WTC11 (cell line): Measurements from ENCODE around the gene ZNF667. TPM values are rescaled to one million over a fixed set of nuclear protein-coding genes. Genes with fewer than 3 reads are reported as not detected.

ENCODE experiments used
- ATAC-seq: fragments of 200-7000 bp; cut with Tn5 transposase; 2 replicates; pipeline ENCODE4 v1.10.0; 2021; ENCODE audit warnings: mild to moderate bottlenecking, moderate library complexity
- CTCF ChIA-PET: fragments of 300-600 bp; sonication (Branson Sonifier 250); formaldehyde crosslinking; loops from one replicate; lab custom pipeline; 2021; ENCODE audit warnings: antibody characterized with exemption; lab: Charles Lee
- POLR2A ChIA-PET: fragments of 350-600 bp; sonication (Branson Sonifier 250); formaldehyde crosslinking; loops from one replicate; lab custom pipeline; 2021; ENCODE audit warnings: antibody characterized with exemption; lab: Charles Lee
- DNase-seq: peaks from one replicate; pipeline ENCODE4 v3.0.0; 2021; ENCODE audit warnings: low spot score
- H3K27ac Mint-ChIP-seq: 2 replicates; pipeline ENCODE4 v1.8.0; 2021; ENCODE audit warnings: mixed read lengths
- H3K27me3 Mint-ChIP-seq: 2 replicates; pipeline ENCODE4 v1.8.0; 2021; ENCODE audit warnings: low read depth, mild to moderate bottlenecking, moderate library complexity, mixed read lengths
- H3K36me3 Mint-ChIP-seq: 2 replicates; pipeline ENCODE4 v1.8.0; 2021; ENCODE audit warnings: mixed read lengths
- H3K4me1 Mint-ChIP-seq: 2 replicates; pipeline ENCODE4 v1.8.0; 2022; ENCODE audit warnings: mixed read lengths
- H3K4me3 Mint-ChIP-seq: 2 replicates; pipeline ENCODE4 v1.8.0; 2021; ENCODE audit warnings: mild to moderate bottlenecking, moderate library complexity, mixed read lengths
- H3K9me3 Mint-ChIP-seq: 2 replicates; pipeline ENCODE4 v1.8.0; 2021; ENCODE audit warnings: mixed read lengths
- CREB1 ChIP-seq: sonication (generic); formaldehyde crosslinking; IDR thresholded peaks from 2 replicates; pipeline ENCODE4 v1.8.0; 2023; ENCODE audit warnings: mild to moderate bottlenecking, missing genetic modification reagents
- E2F1 ChIP-seq: sonication (generic); formaldehyde crosslinking; IDR thresholded peaks from 2 replicates; pipeline ENCODE4 v1.8.0; 2022; ENCODE audit warnings: mild to moderate bottlenecking, missing genetic modification reagents
- FOXJ3 ChIP-seq: sonication (generic); formaldehyde crosslinking; IDR thresholded peaks from 2 replicates; pipeline ENCODE4 v1.9.0; 2021; ENCODE audit warnings: missing genetic modification reagents, mild to moderate bottlenecking, borderline replicate concordance
- GABPB1 ChIP-seq: sonication (generic); formaldehyde crosslinking; IDR thresholded peaks from 2 replicates; pipeline ENCODE4 v1.8.1; 2023; ENCODE audit warnings: mild to moderate bottlenecking, missing genetic modification reagents
- GRHL2 ChIP-seq: fragments of 250-450 bp; sonication (Bioruptor Pico); IDR thresholded peaks from 2 replicates; pipeline ENCODE4 v1.8.0; 2022; ENCODE audit warnings: mild to moderate bottlenecking, moderate library complexity; ENCODE audit not compliant: insufficient replicate concordance, severe bottlenecking
- HMGA2 ChIP-seq: fragments of 250-450 bp; sonication (Bioruptor Pico); IDR thresholded peaks from 2 replicates; pipeline ENCODE4 v1.4.0; 2021; ENCODE audit warnings: mild to moderate bottlenecking, moderate library complexity
- IRF2 ChIP-seq: sonication (generic); formaldehyde crosslinking; IDR thresholded peaks from 2 replicates; pipeline ENCODE4 v1.8.0; 2022; ENCODE audit warnings: low read depth, missing genetic modification reagents, borderline replicate concordance
- MAX ChIP-seq: sonication (generic); formaldehyde crosslinking; IDR thresholded peaks from 2 replicates; pipeline ENCODE4 v1.8.0; 2022; ENCODE audit warnings: mild to moderate bottlenecking, missing genetic modification reagents
- MLX ChIP-seq: sonication (generic); formaldehyde crosslinking; IDR thresholded peaks from 2 replicates; pipeline ENCODE4 v1.8.1; 2023; ENCODE audit warnings: mild to moderate bottlenecking, missing genetic modification reagents, moderate library complexity
- NFYB ChIP-seq: sonication (generic); formaldehyde crosslinking; conservative IDR thresholded peaks from 2 replicates; pipeline ENCODE4 v1.8.0; 2022; ENCODE audit warnings: low read depth, missing genetic modification reagents
- PREB ChIP-seq: sonication (generic); formaldehyde crosslinking; IDR thresholded peaks from 2 replicates; pipeline ENCODE4 v1.8.1; 2022; ENCODE audit warnings: mild to moderate bottlenecking, missing genetic modification reagents, moderate library complexity, borderline replicate concordance
- RORB ChIP-seq: fragments of 250-450 bp; sonication (Bioruptor Pico); IDR thresholded peaks from 2 replicates; pipeline ENCODE4 v1.9.0; 2021; ENCODE audit warnings: mild to moderate bottlenecking
- SP1 ChIP-seq: sonication (generic); formaldehyde crosslinking; conservative IDR thresholded peaks from 2 replicates; pipeline ENCODE4 v1.8.1; 2022; ENCODE audit warnings: missing genetic modification reagents
- TP53 ChIP-seq: sonication (generic); formaldehyde crosslinking; IDR thresholded peaks from 2 replicates; pipeline ENCODE4 v1.8.1; 2023; ENCODE audit warnings: mild to moderate bottlenecking, missing genetic modification reagents
- ZBTB43 ChIP-seq: sonication (generic); formaldehyde crosslinking; IDR thresholded peaks from 2 replicates; pipeline ENCODE4 v1.8.1; 2023; ENCODE audit warnings: mild to moderate bottlenecking, missing genetic modification reagents
- ZNF423 ChIP-seq: fragments of 250-450 bp; sonication (Bioruptor Pico); IDR thresholded peaks from 2 replicates; pipeline ENCODE4 v2.1.2; 2022; ENCODE audit warnings: mild to moderate bottlenecking, moderate library complexity
- ZNF425 ChIP-seq: fragments of 250-450 bp; sonication (Bioruptor Pico); conservative IDR thresholded peaks from 2 replicates; pipeline ENCODE4 v1.9.0; 2021; ENCODE audit warnings: mild to moderate bottlenecking
- ZNF532 ChIP-seq: fragments of 250-450 bp; sonication (Bioruptor Pico); IDR thresholded peaks from 2 replicates; pipeline ENCODE4 v1.9.0; 2021; ENCODE audit warnings: mild to moderate bottlenecking, borderline replicate concordance
- ZNF671 ChIP-seq: fragments of 250-450 bp; sonication (Bioruptor Pico); IDR thresholded peaks from 2 replicates; pipeline ENCODE4 v1.8.0; 2021; ENCODE audit warnings: mild to moderate bottlenecking
- total RNA-seq: library from RNA; stranded (reverse); gene quantifications from 3 replicates; pipeline ENCODE4 v1.2.3, GENCODE V29; 2021

The ZNF667 gene
- total RNA-seq, 1 experiment from 2014 or later, result 10.8 TPM

- no peak for TF ChIP-seq GABPB1 (CRISPR knock-in tag)
Observed at GRCh38 chr19:56508290-56508778, 31.2 kb upstream of the ZNF667 start (continued).

GRCh38 chr19:56507446-56508289, 30.5 kb upstream of the ZNF667 start, which contains the start of gene ZNF471:
Gene ZNF471, plus strand, starts transcription at chr19:56507855. Its CDS starts 3,717 bp downstream, at chr19:56511572.
- DNase-seq, result peak; percentile 91
- POLR2A ChIA-PET, result no interaction called here
- peaks cover 50% of the 10 kb centered on the region for H3K9me3 Mint-ChIP-seq

GRCh38 chr19:56504581-56504980, 27.4 kb upstream of the ZNF667 start:
- H3K4me1 Mint-ChIP-seq, result peaks cover 4% of the 10 kb centered on the region
- no peak for DNase-seq
- H3K27ac Mint-ChIP-seq, result no peak overlapping the region
- ChIA-PET POLR2A (no interaction called here), CTCF (no interaction called here)
- peaks cover 42% of the 10 kb centered on the region for H3K36me3 Mint-ChIP-seq
- H3K27me3 Mint-ChIP-seq, result peaks cover 4% of the 10 kb centered on the region
- no peak for ATAC-seq
- peaks cover 67% of the 10 kb centered on the region for H3K9me3 Mint-ChIP-seq
- H3K4me3 Mint-ChIP-seq, result no peak overlapping the region
- no peak for TF ChIP-seq ZNF425 (CRISPR knock-in tag)
- no peak for TF ChIP-seq MAX (CRISPR knock-in tag)
- no peak for TF ChIP-seq PREB (CRISPR knock-in tag)
- TF ChIP-seq HMGA2 (CRISPR knock-in tag), result no peak
- TF ChIP-seq CREB1 (CRISPR knock-in tag), result no peak
- no peak for TF ChIP-seq NFYB (CRISPR knock-in tag)
- no peak for TF ChIP-seq FOXJ3 (CRISPR knock-in tag)
- no peak for TF ChIP-seq E2F1
- TF ChIP-seq GRHL2, result no peak
- no peak for TF ChIP-seq ZBTB43 (CRISPR knock-in tag)
- TF ChIP-seq IRF2 (CRISPR knock-in tag), result no peak
- TF ChIP-seq MLX (CRISPR knock-in tag), result no peak
- TF ChIP-seq TP53 (CRISPR knock-in tag), result no peak
- no peak for TF ChIP-seq ZNF671 (CRISPR knock-in tag)
- no peak for TF ChIP-seq RORB
- TF ChIP-seq ZNF532, result no peak

More at GRCh38 chr19:56507446-56508289, 30.5 kb upstream of the ZNF667 start, which contains the start of gene ZNF471:
- peaks cover 21% of the 10 kb centered on the region for H3K36me3 Mint-ChIP-seq
- ATAC-seq, result peak; percentile 100
- peak within 1 kb of the TSS; percentile 94 for H3K27ac Mint-ChIP-seq
- no peak within 1 kb of the TSS for H3K4me3 Mint-ChIP-seq
- H3K4me1 Mint-ChIP-seq, result peaks cover 4% of the 10 kb centered on the region
- CTCF ChIA-PET, result no interaction called here
- peaks cover 4% of the 10 kb centered on the region for H3K27me3 Mint-ChIP-seq
- peak; percentile 73 for TF ChIP-seq SP1 (CRISPR knock-in tag)
- no peak for TF ChIP-seq ZNF423
